SKM-1 treated with dmso at 0.1 percent for 144 hours (cell line): Measurements from ENCODE around the gene CCDC159.

Experiments
- DNase-seq: peaks from one replicate; lab custom pipeline; 2025; ENCODE audit not compliant: unreplicated experiment; lab: John Stamatoyannopoulos, UW

Gene CCDC159

DNA sequence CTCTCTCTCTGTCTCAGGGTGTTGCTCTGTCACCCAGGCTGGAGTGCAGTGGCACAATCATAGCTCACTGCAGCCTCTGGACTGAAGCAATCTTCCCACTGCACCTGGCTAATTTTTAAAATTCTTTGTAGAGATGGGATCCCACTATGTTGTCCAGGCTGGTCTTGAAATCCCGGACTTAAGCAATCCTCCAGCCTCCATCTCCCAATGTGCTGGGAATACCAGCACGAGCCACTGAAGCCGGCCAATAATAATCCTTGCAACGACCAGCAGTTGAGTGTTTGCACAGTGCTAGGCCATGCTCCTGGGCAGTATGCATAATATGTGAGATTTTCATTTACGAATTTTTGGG lies 38.4 kb downstream of the CCDC159 start:
- no peak for DNase-seq

DNA sequence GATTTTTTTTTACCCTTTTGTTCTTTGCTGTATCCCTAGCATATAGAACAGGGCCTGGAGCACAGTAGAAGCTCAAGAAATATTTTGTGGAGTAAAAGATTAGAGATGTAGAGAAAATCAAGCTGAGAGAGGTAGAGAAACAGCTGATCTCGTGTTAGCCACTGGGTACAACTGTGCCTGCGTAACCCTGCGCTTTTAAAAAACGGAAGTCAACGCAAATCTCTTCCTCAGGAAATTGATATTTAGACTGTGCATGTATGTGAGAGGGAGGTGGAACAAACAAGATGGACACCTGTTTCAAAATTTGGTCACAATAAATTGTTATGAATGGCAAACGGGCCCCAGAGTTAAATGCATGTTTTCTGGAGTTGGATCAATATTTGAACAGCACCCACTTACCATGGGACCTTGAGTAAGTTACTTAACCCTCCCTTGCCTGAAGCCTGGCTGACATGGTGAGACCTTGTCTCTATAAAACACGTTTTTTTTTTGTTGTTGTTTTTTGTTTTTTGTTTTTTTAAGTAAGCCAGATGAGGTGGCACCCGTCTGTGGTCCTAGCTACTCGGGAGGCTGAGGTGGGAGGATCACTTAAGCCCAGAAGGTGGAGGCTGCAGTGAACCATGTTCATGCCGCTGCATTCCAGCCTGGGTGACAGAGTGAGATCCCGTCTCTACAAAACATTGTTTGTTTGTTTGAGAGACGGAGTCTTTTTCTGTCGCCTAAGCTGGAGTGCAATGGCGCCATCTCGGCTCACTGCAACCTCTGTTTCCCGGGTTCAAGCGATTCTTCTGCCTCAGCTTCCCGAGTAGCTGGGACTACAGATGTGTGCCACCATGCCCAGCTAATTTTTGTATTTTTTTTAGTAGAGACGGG lies 41.1 kb downstream of the CCDC159 start:
- no peak for DNase-seq

DNA sequence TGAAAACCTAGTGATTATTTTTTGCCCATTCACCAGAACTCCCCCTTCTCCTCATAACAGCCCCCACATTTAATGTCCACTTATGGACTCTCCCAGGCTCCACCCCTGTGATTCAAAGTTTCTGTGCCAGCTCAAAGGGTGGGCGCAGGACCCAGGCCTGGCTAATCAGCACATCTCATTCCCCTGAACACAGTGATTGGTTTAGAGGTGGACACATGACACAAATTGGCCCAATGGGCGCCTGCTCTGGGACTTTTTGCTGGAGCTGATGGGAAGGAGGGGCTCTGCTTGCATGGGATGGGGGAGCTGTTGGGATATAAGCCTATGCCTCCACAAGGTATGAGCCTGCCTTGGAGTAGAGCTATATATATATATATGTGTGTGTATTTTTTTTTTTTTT lies 44.0 kb downstream of the CCDC159 start:
- no peak for DNase-seq

DNA sequence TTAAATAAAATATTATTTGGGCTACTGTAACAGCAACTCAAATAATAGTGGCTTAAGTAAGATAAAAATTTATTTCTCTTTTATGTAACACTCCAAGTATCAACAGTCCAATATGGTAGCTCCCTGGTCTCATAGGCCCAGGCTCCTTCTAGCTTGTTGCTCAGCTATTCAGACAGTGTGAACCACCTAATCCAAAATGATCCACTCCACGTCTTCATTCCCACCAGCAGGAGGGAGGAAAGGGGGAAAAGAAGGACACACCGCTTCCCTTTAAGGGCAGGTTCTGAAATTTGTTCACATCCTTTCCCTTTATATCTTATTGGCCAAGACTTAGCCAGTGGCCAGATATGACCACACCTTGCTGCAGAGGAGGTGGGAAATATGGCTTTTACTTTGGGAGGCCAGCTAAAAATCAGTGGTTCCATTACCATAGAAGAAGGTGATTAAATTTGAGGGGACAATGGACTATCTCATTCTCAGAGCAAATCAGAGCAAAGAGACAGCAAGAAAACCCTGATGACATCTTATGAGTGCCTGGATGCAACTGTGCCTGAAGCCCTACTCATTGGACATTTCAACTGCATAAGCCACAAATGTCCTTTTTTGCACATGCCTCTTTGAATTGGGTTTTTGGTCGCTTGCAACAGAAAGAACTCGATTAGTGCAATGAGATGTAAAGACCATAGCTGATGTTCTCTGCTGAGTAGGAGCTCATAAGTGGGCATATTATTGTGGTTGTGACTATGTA lies 44.8 kb downstream of the CCDC159 start:
- no peak for DNase-seq

GRCh38 chr19:11397089-11397610 lies 50.8 kb downstream of the CCDC159 start:
- no peak for DNase-seq

DNA sequence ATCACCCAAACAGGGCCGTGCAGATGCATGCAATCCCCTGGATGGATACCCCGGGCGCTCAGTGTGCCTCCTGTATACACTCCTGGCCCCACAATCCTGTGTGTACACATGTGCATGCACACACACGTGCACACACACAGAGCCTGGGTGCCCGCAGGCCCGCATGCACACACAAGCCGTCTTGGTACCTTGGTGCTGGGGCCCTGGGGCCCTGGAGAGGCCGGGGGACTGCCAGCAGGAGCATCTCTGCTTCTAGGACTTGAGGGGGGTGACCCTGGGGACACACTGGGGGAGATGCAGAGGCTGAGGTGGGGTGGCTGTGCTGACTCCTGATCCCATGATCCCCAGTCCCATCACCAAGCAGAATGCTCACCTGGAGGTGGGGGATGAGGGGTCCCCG lies 53.3 kb downstream of the CCDC159 start:
- no peak for DNase-seq

GRCh38 chr19:11400798-11401197 lies 54.5 kb downstream of the CCDC159 start:
- DNase-seq: no peak

GRCh38 chr19:11401808-11402543 lies 55.7 kb downstream of the CCDC159 start:
- no peak for DNase-seq
